ENCODE data around the gene TRAF3IP1. TPM values are rescaled to one million over a fixed set of nuclear protein-coding genes. Genes with fewer than 3 reads are reported as not detected.

TRAF3IP1 gene
- polyA plus RNA-seq, 1 donor from 2014 or later: 12.5 TPM

DNA sequence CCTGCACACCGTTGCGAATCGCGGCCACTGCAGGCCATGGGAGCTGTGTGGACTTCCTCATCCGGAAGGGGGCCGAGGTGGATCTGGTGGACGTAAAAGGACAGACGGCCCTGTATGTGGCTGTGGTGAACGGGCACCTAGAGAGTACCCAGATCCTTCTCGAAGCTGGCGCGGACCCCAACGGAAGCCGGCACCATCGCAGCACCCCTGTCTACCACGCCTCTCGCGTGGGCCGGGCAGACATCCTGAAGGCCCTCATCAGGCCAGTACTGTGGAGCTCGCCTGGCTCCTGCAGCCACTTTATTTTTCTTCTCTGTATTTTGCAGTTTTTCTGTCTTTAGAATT is 115.4 kb downstream of the TRAF3IP1 start:
- no peak overlapping the region for H3K9ac ChIP-seq (ENCODE audit: low read length)
- H3K4me2 ChIP-seq (ENCODE audit: low read length): no peak overlapping the region
- H4K20me1 ChIP-seq (ENCODE audit: insufficient read depth): no peaks in the 10 kb centered on the region
- no peaks in the 10 kb centered on the region for H3K9me2 ChIP-seq (ENCODE audit: insufficient read depth, low read length)
- peaks cover 19% of the 10 kb centered on the region for H3K36me3 ChIP-seq (ENCODE audit: insufficient read depth, low read length)
- H3K79me2 ChIP-seq (replicated peaks; ENCODE audit: insufficient read depth, low read length): peaks cover 34% of the 10 kb centered on the region
- H3K9me3 ChIP-seq (ENCODE audit: low read length): no peaks in the 10 kb centered on the region
- H2AFZ ChIP-seq (ENCODE audit: low read depth, low read length): no peak overlapping the region
- H3K27ac ChIP-seq (ENCODE audit: low read length): no peak overlapping the region
- no peak for TF ChIP-seq EP300 (conservative IDR thresholded peaks at IDR 0.05; ENCODE audit: poor library complexity, severe bottlenecking)
- TF ChIP-seq EZH2 (IDR thresholded peaks at IDR 0.05; ENCODE audit: borderline replicate concordance, insufficient read depth, low read length, poor library complexity, severe bottlenecking): no peak
- TF ChIP-seq POLR2AphosphoS5 (IDR thresholded peaks at IDR 0.05): no peak
- no peak for TF ChIP-seq SMC3 (conservative IDR thresholded peaks at IDR 0.05; ENCODE audit: poor library complexity)
- no peak for TF ChIP-seq TAF1 (IDR thresholded peaks at IDR 0.05; ENCODE audit: low read depth)
- TF ChIP-seq MXI1 (conservative IDR thresholded peaks at IDR 0.05; ENCODE audit: poor library complexity, severe bottlenecking): no peak
- TF ChIP-seq REST (IDR thresholded peaks at IDR 0.05; ENCODE audit: borderline replicate concordance): no peak
- no peak for TF ChIP-seq RAD21 (conservative IDR thresholded peaks at IDR 0.05)
- TF ChIP-seq CTCF (IDR thresholded peaks at IDR 0.05; ENCODE audit: poor library complexity, severe bottlenecking): no peak
- no peaks in the 10 kb centered on the region for H3F3A ChIP-seq (ENCODE audit: insufficient read depth, low read length, poor library complexity, severe bottlenecking)
- H3K4me3 ChIP-seq (ENCODE audit: low read length): no peak overlapping the region
- no peaks in the 10 kb centered on the region for H3K27me3 ChIP-seq (ENCODE audit: insufficient read depth, low read depth, low read length)

- Histone ChIP-seq H3K27me3 (ENCODE audit: insufficient read depth, low read depth, low read length) (no peaks in the 10 kb centered on the region), H3K9me3 (ENCODE audit: low read length) (no peaks in the 10 kb centered on the region), H3K36me3 (ENCODE audit: insufficient read depth, low read length) (peaks cover 5% of the 10 kb centered on the region), H4K20me1 (ENCODE audit: insufficient read depth) (no peaks in the 10 kb centered on the region), H3K9ac (ENCODE audit: low read length) (no peak overlapping the region), H3K4me2 (ENCODE audit: low read length) (no peak overlapping the region), H3F3A (ENCODE audit: insufficient read depth, low read length, poor library complexity, severe bottlenecking) (no peaks in the 10 kb centered on the region), H3K4me3 (ENCODE audit: low read length) (no peak overlapping the region), H2AFZ (ENCODE audit: low read depth, low read length) (no peak overlapping the region), H3K9me2 (ENCODE audit: insufficient read depth, low read length) (no peaks in the 10 kb centered on the region), H3K79me2 (replicated peaks; ENCODE audit: insufficient read depth, low read length) (peaks cover 26% of the 10 kb centered on the region), H3K27ac (ENCODE audit: low read length) (no peak overlapping the region)
- TF ChIP-seq MXI1 (conservative IDR thresholded peaks at IDR 0.05; ENCODE audit: poor library complexity, severe bottlenecking) (no peak), EZH2 (IDR thresholded peaks at IDR 0.05; ENCODE audit: borderline replicate concordance, insufficient read depth, low read length, poor library complexity, severe bottlenecking) (no peak), TAF1 (IDR thresholded peaks at IDR 0.05; ENCODE audit: low read depth) (no peak), SMC3 (conservative IDR thresholded peaks at IDR 0.05; ENCODE audit: poor library complexity) (no peak), EP300 (conservative IDR thresholded peaks at IDR 0.05; ENCODE audit: poor library complexity, severe bottlenecking) (no peak), POLR2AphosphoS5 (IDR thresholded peaks at IDR 0.05) (no peak), RAD21 (conservative IDR thresholded peaks at IDR 0.05) (no peak), CTCF (IDR thresholded peaks at IDR 0.05; ENCODE audit: poor library complexity, severe bottlenecking) (no peak), REST (IDR thresholded peaks at IDR 0.05; ENCODE audit: borderline replicate concordance) (no peak)
Measured at GRCh38 chr2:238438856-238439849, 118.8 kb downstream of the TRAF3IP1 start.

Data from neural cell (in vitro differentiated cells).